Fibroblast of lung (primary cell): ENCODE results near the gene CREM. TPM values are rescaled to one million over a fixed set of nuclear protein-coding genes. Genes with fewer than 3 reads are reported as not detected.

Experiments
- polyA plus RNA-seq, 2 donors: library from polyadenylated mRNA; depleted of rRNA in 1 of 2; stranded (reverse) in 1 of 2; unstranded in 1 of 2; fragments of >200 nt; gene quantifications; 2 replicates each; pipeline ENCODE4 v1.2.1, GENCODE V29; 2011 to 2012; ENCODE audit warnings: missing spikeins in 1 of 2
- total RNA-seq: library from RNA; depleted of rRNA; stranded (reverse); fragments of >200 nt; gene quantifications from 2 replicates; pipeline ENCODE4 v1.2.1, GENCODE V29; 2014

The CREM gene
- total and polyA plus RNA-seq, 2 donors (not counting 1 experiment from before 2014, with no cell fraction given): 29.9 to 32.1 TPM

Other genes starting within 250 kb of the CREM start
- 21.3 and 22.8 TPM in 2 replicates for gene CUL2, start 36.5 kb upstream of the CREM start, total RNA-seq
- 36.0 TPM in 2 replicates for gene CUL2, start 36.5 kb upstream of the CREM start, polyA plus RNA-seq
- 34.7 and 38.5 TPM in 2 replicates for gene CCNY, start 209.7 kb downstream of the CREM start, total RNA-seq
- gene CCNY, start 209.7 kb downstream of the CREM start, polyA plus RNA-seq: 66.4 and 74.5 TPM in 2 replicates